Fibroblast of the aortic adventitia (primary cell): ENCODE results near the gene SMURF2. TPM values are rescaled to one million over a fixed set of nuclear protein-coding genes. Genes with fewer than 3 reads are reported as not detected.

Experiments used
- DNase-seq: peaks from one replicate; pipeline ENCODE4 v3.0.0-alpha.2; 2010; ENCODE audit warnings: low read depth
- H3K4me3 ChIP-seq: 2 replicates; pipeline ENCODE4 v1.5.1; 2011; ENCODE audit warnings: low read depth, mild to moderate bottlenecking, control low read depth, low read length, moderate library complexity
- total RNA-seq: library from RNA; depleted of rRNA; stranded (reverse); fragments of >200 nt; gene quantifications from 2 replicates; pipeline ENCODE4 v1.2.3, GENCODE V29; 2012; ENCODE audit warnings: low replicate concordance
- TF ChIP-seq, protein P1 (sequence below): IDR thresholded peaks from 2 replicates; pipeline ENCODE4 v1.5.1; 2011; ENCODE audit warnings: mild to moderate bottlenecking, low read length, control low read depth, inconsistent platforms; ENCODE audit not compliant: insufficient read depth

SMURF2 gene
- total RNA-seq, result 38.2 and 90.9 TPM in 2 replicates

GRCh38 chr17:64661976-64662773, at the start of gene SMURF2:
Gene SMURF2 (minus strand): TSS chr17:64662307. CDS start chr17:64661880, 427 bp downstream.
- H3K4me3 ChIP-seq, result peak within 1 kb of the TSS; percentile 77
- TF ChIP-seq, protein P1, sequence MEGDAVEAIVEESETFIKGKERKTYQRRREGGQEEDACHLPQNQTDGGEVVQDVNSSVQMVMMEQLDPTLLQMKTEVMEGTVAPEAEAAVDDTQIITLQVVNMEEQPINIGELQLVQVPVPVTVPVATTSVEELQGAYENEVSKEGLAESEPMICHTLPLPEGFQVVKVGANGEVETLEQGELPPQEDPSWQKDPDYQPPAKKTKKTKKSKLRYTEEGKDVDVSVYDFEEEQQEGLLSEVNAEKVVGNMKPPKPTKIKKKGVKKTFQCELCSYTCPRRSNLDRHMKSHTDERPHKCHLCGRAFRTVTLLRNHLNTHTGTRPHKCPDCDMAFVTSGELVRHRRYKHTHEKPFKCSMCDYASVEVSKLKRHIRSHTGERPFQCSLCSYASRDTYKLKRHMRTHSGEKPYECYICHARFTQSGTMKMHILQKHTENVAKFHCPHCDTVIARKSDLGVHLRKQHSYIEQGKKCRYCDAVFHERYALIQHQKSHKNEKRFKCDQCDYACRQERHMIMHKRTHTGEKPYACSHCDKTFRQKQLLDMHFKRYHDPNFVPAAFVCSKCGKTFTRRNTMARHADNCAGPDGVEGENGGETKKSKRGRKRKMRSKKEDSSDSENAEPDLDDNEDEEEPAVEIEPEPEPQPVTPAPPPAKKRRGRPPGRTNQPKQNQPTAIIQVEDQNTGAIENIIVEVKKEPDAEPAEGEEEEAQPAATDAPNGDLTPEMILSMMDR, result no peak
- no peak for DNase-seq

- TF ChIP-seq, protein P1, result no peak
- DNase-seq, result no peak
- no peak overlapping the region for H3K4me3 ChIP-seq
These were observed 47.4 kb upstream of the SMURF2 start for GRCh38 chr17:64709481-64709880.

GRCh38 chr17:64707050-64707591, 45.0 kb upstream of the SMURF2 start:
- peak overlapping the region; percentile 34 for H3K4me3 ChIP-seq
- TF ChIP-seq, protein P1, result no peak
- peak; percentile 99 for DNase-seq

DNA sequence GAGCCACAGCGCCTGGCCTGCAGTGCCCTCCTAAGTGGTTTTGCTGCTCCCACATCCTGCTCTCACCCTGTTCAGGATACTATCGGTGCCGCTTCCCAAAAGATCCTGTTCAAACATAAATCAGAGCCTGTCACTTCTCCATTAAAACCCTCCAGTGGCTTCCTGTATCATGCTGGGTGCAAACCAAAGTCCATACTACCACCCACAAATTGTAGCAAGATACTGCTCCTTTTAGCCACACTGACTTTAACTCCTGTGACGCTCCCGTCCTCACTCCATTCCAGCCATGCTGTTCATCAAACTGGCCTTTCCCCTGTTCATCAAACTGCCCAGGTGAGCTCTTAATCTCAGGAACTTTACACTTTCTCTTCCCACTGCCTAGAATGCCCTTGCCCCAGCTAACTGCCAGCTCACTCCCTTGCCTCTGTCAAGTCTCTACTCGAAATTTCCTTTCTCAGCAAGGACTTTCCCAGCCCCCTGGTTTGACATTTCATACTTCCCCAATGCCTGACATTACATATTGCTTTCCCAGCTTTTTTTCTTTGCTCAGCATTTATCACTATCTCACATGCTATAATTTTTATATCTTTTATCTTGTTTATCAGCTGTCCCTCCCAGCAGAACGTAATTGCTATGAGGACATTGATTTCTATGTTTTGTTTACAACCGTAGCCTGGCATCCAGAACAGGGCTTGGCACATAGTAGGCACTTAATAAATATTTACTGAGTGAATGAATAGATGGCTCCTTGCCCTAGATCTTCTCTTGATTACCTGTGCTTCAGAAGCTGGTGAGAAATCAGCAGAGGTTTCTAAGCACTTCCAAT, 44.3 kb upstream of the SMURF2 start:
- no peak for DNase-seq

DNA sequence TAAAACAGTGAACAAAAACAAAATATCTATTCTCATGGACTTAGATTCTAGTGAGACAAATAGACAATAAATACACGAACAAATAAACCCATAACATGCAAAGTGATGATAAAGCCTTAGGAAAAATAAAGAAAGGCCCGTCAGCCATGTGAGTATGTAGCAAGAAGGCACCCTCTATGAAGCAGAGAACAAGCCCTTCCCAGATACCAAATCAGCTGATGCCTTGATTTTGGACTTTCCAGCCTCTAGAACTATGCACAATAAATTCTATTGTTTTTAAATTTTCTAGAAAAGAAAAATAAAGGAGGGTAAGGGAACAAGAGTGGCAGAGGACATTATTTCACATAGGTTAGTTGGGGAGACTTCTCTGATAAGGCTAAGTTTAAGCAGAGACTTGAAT, 40.7 kb upstream of the SMURF2 start:
- TF ChIP-seq, protein P1, result no peak
- DNase-seq, result no peak
- no peak overlapping the region for H3K4me3 ChIP-seq

More for the DNA sequence above, 44.3 kb upstream of the SMURF2 start:
- H3K4me3 ChIP-seq, result peak overlapping the region; percentile 34
- TF ChIP-seq, protein P1, result no peak

DNA sequence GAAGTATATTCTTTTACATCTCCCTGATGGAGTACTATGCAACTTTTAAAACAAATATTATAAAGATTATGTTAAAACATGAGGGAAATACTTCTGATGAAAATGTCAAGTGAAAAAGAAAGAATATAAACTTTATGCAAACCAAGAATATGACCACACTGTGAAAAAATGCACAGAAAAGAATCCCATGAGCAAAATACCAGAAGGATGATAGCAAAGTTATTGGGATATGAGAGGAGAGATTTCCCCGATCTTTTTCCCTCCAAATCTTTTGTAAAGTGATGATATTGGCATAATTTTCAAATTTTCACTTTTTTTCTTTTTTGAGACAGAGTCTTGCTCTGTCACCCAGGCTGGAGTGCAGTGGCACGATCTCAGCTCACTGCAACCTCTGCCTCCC, 36.6 kb upstream of the SMURF2 start:
- TF ChIP-seq, protein P1, result no peak
- H3K4me3 ChIP-seq, result no peak overlapping the region
- peak; percentile 62 for DNase-seq
